ENCODE measurements around the gene COA5. TPM values are rescaled to one million over a fixed set of nuclear protein-coding genes. Genes with fewer than 3 reads are reported as not detected.

Gene COA5
- total and polyA plus RNA-seq, 4 donors: 9.7 to 42.0 (median 19.5) TPM

DNA sequence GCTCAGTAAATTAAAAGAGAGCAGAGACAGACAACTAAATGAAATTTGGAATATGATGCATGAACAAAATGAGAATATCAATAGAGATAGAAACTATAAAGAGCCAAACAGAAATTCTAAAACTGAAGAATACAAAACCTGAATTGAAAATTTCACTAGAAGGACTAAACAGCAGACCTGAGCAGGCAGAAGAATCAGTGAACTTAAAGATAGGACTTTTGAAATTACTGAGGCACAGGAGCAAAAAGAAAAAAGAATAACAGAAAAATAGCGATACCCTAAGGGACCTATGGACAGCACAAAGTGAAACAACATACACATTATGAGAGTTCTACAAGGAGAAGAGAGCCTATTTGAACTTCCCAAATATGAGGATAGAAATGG, 41.7 kb upstream of the COA5 start:
- Histone ChIP-seq H3K9me3 (ENCODE audit: control insufficient read depth in 4 of 4, low read length in 3 of 4) (no peaks in the 10 kb centered on the region), H3K27ac (ENCODE audit: low read depth in 1 of 2, low read length in 2 of 2) (no peak overlapping the region), H3K4me3 (ENCODE audit: low read depth in 1 of 3, low read length in 3 of 3) (no peak overlapping the region), H3K9ac (ENCODE audit: low read depth in 1 of 2, low read length in 2 of 2) (no peak overlapping the region), H3K4me1 (ENCODE audit: control insufficient read depth in 4 of 4, insufficient read depth in 4 of 4, low read length in 3 of 4) (no peaks in the 10 kb centered on the region), H3K27me3 (ENCODE audit: control insufficient read depth in 4 of 4, insufficient read depth in 4 of 4, low read length in 3 of 4) (no peaks in the 10 kb centered on the region), H3K36me3 (ENCODE audit: control insufficient read depth in 4 of 4, insufficient read depth in 3 of 4, low read depth in 1 of 4, low read length in 3 of 4) (peaks cover 0 to 4% (median 0%) of the 10 kb centered on the region in 4 donors)
- WGBS: 95% methylated on average over 1 of the region's 1 CpG
- no peak for DNase-seq (ENCODE audit: low spot score)
- TF ChIP-seq JUND (IDR thresholded peaks at IDR 0.05) (no peak), YY1 (IDR thresholded peaks at IDR 0.05) (no peak), EGR1 (IDR thresholded peaks at IDR 0.05; ENCODE audit: low read depth in 2 of 2) (no peak), FOXA1 (IDR thresholded peaks at IDR 0.05) (no peak), HNF4G (IDR thresholded peaks at IDR 0.05) (no peak), SP1 (IDR thresholded peaks at IDR 0.05) (no peak), HNF4A (conservative IDR thresholded peaks at IDR 0.05) (no peak)
- TF ChIP-seq, protein P1, sequence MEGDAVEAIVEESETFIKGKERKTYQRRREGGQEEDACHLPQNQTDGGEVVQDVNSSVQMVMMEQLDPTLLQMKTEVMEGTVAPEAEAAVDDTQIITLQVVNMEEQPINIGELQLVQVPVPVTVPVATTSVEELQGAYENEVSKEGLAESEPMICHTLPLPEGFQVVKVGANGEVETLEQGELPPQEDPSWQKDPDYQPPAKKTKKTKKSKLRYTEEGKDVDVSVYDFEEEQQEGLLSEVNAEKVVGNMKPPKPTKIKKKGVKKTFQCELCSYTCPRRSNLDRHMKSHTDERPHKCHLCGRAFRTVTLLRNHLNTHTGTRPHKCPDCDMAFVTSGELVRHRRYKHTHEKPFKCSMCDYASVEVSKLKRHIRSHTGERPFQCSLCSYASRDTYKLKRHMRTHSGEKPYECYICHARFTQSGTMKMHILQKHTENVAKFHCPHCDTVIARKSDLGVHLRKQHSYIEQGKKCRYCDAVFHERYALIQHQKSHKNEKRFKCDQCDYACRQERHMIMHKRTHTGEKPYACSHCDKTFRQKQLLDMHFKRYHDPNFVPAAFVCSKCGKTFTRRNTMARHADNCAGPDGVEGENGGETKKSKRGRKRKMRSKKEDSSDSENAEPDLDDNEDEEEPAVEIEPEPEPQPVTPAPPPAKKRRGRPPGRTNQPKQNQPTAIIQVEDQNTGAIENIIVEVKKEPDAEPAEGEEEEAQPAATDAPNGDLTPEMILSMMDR (IDR thresholded peaks at IDR 0.05; ENCODE audit: low read depth, low read length, missing input control): no peak
- TF ChIP-seq, protein P2, sequence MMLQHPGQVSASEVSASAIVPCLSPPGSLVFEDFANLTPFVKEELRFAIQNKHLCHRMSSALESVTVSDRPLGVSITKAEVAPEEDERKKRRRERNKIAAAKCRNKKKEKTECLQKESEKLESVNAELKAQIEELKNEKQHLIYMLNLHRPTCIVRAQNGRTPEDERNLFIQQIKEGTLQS (IDR thresholded peaks at IDR 0.05): no peak
- TF ChIP-seq, protein P3, sequence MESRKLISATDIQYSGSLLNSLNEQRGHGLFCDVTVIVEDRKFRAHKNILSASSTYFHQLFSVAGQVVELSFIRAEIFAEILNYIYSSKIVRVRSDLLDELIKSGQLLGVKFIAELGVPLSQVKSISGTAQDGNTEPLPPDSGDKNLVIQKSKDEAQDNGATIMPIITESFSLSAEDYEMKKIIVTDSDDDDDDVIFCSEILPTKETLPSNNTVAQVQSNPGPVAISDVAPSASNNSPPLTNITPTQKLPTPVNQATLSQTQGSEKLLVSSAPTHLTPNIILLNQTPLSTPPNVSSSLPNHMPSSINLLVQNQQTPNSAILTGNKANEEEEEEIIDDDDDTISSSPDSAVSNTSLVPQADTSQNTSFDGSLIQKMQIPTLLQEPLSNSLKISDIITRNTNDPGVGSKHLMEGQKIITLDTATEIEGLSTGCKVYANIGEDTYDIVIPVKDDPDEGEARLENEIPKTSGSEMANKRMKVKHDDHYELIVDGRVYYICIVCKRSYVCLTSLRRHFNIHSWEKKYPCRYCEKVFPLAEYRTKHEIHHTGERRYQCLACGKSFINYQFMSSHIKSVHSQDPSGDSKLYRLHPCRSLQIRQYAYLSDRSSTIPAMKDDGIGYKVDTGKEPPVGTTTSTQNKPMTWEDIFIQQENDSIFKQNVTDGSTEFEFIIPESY (IDR thresholded peaks at IDR 0.05): no peak

DNA sequence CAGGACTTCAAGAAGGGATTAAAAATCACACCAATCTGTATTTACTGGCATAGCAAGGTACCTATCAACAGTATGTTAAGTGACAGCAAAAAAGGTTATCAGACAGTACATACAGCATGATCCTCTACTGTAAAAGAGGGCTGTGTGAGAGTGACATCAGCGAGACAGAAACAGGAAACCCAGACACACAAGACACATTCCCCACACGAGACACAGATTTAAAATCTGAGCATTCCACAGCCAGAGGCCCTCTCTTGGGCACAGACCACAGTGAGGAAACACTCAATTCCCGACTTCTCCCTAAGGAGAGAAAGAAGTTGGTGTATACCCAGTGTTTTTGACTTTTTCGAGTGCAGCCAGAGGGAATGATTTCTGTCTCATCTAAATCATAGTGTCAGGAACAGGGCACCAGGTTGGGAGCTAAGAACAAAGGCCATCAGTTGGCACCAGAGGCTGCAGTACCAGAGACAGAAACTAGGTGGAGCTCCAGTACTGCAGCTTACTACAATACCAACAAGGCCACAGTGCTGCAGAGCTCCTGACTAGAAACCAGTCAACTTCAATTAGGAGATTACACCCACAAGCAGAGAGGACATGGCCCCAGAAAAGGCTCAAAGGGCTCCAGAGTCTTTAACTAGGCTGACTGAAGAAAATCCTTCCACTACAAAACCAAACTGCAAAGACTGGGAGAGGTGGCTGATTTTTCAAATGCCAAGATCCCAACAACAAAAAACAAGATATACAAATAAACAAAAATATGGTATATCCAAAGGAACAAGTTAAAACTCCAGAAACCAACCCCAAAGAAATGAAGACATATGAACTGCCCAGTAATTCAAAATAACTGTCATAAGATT, 41.1 kb upstream of the COA5 start:
- Histone ChIP-seq H3K36me3 (ENCODE audit: control insufficient read depth in 4 of 4, insufficient read depth in 3 of 4, low read depth in 1 of 4, low read length in 3 of 4) (peaks cover 0 to 4% (median 0%) of the 10 kb centered on the region in 4 donors), H3K4me1 (ENCODE audit: control insufficient read depth in 4 of 4, insufficient read depth in 4 of 4, low read length in 3 of 4) (no peaks in the 10 kb centered on the region), H3K27ac (ENCODE audit: low read depth in 1 of 2, low read length in 2 of 2) (no peak overlapping the region), H3K9me3 (ENCODE audit: control insufficient read depth in 4 of 4, low read length in 3 of 4) (no peaks in the 10 kb centered on the region), H3K4me3 (ENCODE audit: low read depth in 1 of 3, low read length in 3 of 3) (no peak overlapping the region), H3K9ac (ENCODE audit: low read depth in 1 of 2, low read length in 2 of 2) (no peak overlapping the region), H3K27me3 (ENCODE audit: control insufficient read depth in 4 of 4, insufficient read depth in 4 of 4, low read length in 3 of 4) (no peaks in the 10 kb centered on the region)
- peak; percentile 81 for DNase-seq (ENCODE audit: low spot score)
- TF ChIP-seq, protein P3 (IDR thresholded peaks at IDR 0.05): no peak
- peak in 1 of 2 donors; percentile 27 for TF ChIP-seq RXRA (IDR thresholded peaks at IDR 0.05)
- TF ChIP-seq, protein P1 (IDR thresholded peaks at IDR 0.05; ENCODE audit: low read depth, low read length, missing input control): peak; percentile 99
- TF ChIP-seq RAD21 (IDR thresholded peaks at IDR 0.05): peak; percentile 100
- no peak for TF ChIP-seq FOXA2 (IDR thresholded peaks at IDR 0.05)
- 30% methylated on average over 4 of the region's 4 CpGs for WGBS

Data from liver (tissue), 9 donors.